PC-3 (cell line): Measurements from ENCODE around the gene IDH3A. TPM values are rescaled to one million over a fixed set of nuclear protein-coding genes. Genes with fewer than 3 reads are reported as not detected.

Experiments used
- ATAC-seq: fragments of 200-7000 bp; cut with Tn5 transposase; 2 replicates; pipeline ENCODE4 v1.9.1; 2020; ENCODE audit warnings: mild to moderate bottlenecking, moderate library complexity
- BruUV-seq: library from RNA; stranded (reverse); fragments of 400-500 nt; replicated peaks from 2 replicates; lab custom pipeline; 2021; lab: Mats Ljungman, UMichigan
- CTCF ChIA-PET: fragments of 300-600 bp; sonication (Branson Sonifier 250); formaldehyde crosslinking; loops from one replicate; lab custom pipeline; 2022; ENCODE audit warnings: antibody characterized with exemption; lab: Charles Lee
- POLR2A ChIA-PET: fragments of 300-600 bp; sonication (Branson Sonifier 250); formaldehyde crosslinking; loops from one replicate; lab custom pipeline; 2022; ENCODE audit warnings: antibody characterized with exemption; ENCODE audit not compliant: unreplicated experiment; lab: Charles Lee
- DNase-seq: peaks from one replicate; pipeline ENCODE4 v3.0.0-alpha.2; 2015
- H2AFZ ChIP-seq: fragments of 300-600 bp; sonication (generic); 2 replicates; pipeline ENCODE4 v1.6.0; 2016; ENCODE audit warnings: antibody characterized with exemption, low read length
- H3F3A ChIP-seq: fragments of 300-600 bp; sonication (generic); one replicate; pipeline ENCODE4 v1.6.0; 2017; ENCODE audit warnings: antibody characterized with exemption, low read length, control low read depth, mild to moderate bottlenecking; ENCODE audit not compliant: unreplicated experiment
- H3K27ac ChIP-seq: fragments of 300-600 bp; sonication (generic); 2 replicates; pipeline ENCODE4 v1.5.1; 2016; ENCODE audit warnings: mild to moderate bottlenecking, low read length
- H3K27me3 ChIP-seq: fragments of 300-600 bp; sonication (generic); 2 replicates; pipeline ENCODE4 v1.6.1; 2016; ENCODE audit warnings: low read length, mixed read lengths
- H3K36me3 ChIP-seq: fragments of 300-600 bp; sonication (generic); 2 replicates; pipeline ENCODE4 v1.6.1; 2016; ENCODE audit warnings: low read depth, mixed run types, low read length, mixed read lengths
- H3K4me1 ChIP-seq: fragments of 300-600 bp; sonication (generic); 2 replicates; pipeline ENCODE4 v1.5.1; 2016; ENCODE audit warnings: low read length; ENCODE audit not compliant: insufficient read depth
- H3K4me2 ChIP-seq: fragments of 300-600 bp; sonication (generic); 2 replicates; pipeline ENCODE4 v1.6.0; 2016; ENCODE audit warnings: low read length
- H3K4me3 ChIP-seq: fragments of 300-600 bp; sonication (generic); 2 replicates; pipeline ENCODE4 v1.5.1; 2016; ENCODE audit warnings: mild to moderate bottlenecking, low read length, mixed read lengths
- H3K79me2 ChIP-seq: fragments of 300-600 bp; sonication (generic); 2 replicates; pipeline ENCODE4 v1.6.1; 2017; ENCODE audit warnings: low read length, mixed read lengths
- H3K9ac ChIP-seq: fragments of 300-600 bp; sonication (generic); 2 replicates; pipeline ENCODE4 v1.6.0; 2016; ENCODE audit warnings: mild to moderate bottlenecking, low read length
- H3K9me2 ChIP-seq: fragments of 300-600 bp; sonication (generic); replicated peaks from 2 replicates; pipeline ENCODE4 v1.6.1; 2016; ENCODE audit warnings: mixed run types, low read length, mixed read lengths
- H3K9me3 ChIP-seq: fragments of 300-600 bp; sonication (generic); 2 replicates; pipeline ENCODE4 v1.6.1; 2016; ENCODE audit warnings: low read length, mixed read lengths
- H4K20me1 ChIP-seq: fragments of 300-600 bp; sonication (generic); 2 replicates; pipeline ENCODE4 v1.6.1; 2016; ENCODE audit warnings: low read length, mixed read lengths
- CTCF ChIP-seq: fragments of 300-600 bp; sonication (generic); conservative IDR thresholded peaks from 2 replicates; pipeline ENCODE4 v1.5.1; 2017; ENCODE audit warnings: antibody characterized with exemption, low read depth, mild to moderate bottlenecking, low read length
- EZH2 ChIP-seq: fragments of 300-600 bp; sonication (generic); IDR thresholded peaks from one replicate; pipeline ENCODE4 v1.6.1; 2017; ENCODE audit warnings: antibody characterized with exemption, mild to moderate bottlenecking, low read length; ENCODE audit not compliant: unreplicated experiment
- EZH2phosphoT487 ChIP-seq: fragments of 300-600 bp; sonication (generic); IDR thresholded peaks from 2 replicates; pipeline ENCODE4 v1.6.1; 2018; ENCODE audit warnings: mild to moderate bottlenecking, antibody characterized with exemption, low read length, borderline replicate concordance
- intact Hi-C: fragments of 100-400 bp; cut with micrococcal nuclease; formaldehyde crosslinking; loops from 2 replicates; pipeline ENCODE4 v1.9.0; 2023
- total RNA-seq: library from RNA; depleted of rRNA; stranded (reverse); fragments of >200 nt; gene quantifications from 2 replicates; pipeline ENCODE4 v1.2.3, GENCODE V29; 2014

IDH3A gene
- total RNA-seq, 1 experiment from 2014 or later: 78.8 TPM

DNA sequence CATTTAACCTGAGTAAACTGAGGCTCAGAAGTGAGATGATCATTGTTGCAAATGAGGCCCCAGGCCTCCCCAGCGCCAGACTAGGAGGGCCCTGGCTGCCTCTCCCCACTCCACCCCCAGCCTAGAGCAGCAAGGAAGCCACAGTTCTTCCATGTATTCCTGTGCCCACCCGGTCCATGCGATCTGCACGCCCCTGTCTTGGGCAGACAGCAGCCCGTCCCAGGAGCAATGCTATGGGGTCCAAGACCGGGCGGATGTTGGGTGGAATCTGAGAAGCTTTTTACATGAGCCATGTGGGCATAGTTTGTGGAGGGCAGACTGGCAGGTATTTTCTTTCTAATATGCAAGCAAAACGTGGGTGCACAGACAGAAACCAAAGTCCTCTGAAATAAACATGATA, 41.7 kb upstream of the IDH3A start:
- intact Hi-C loops: no loop called here
- ATAC-seq (no peak), DNase-seq (no peak)
- Histone ChIP-seq H2AFZ (no peak overlapping the region), H3K27ac (no peak overlapping the region), H3F3A (no peaks in the 10 kb centered on the region), H3K4me1 (no peaks in the 10 kb centered on the region), H3K9me2 (no peaks in the 10 kb centered on the region), H3K4me3 (no peak overlapping the region), H3K4me2 (no peak overlapping the region), H3K9me3 (no peaks in the 10 kb centered on the region), H3K27me3 (no peaks in the 10 kb centered on the region), H4K20me1 (no peaks in the 10 kb centered on the region), H3K36me3 (no peaks in the 10 kb centered on the region), H3K79me2 (no peaks in the 10 kb centered on the region), H3K9ac (no peak overlapping the region)
- TF ChIP-seq EZH2: no peak
- no peak for TF ChIP-seq CTCF
- no peak for TF ChIP-seq EZH2phosphoT487
- POLR2A ChIA-PET: no interaction called here
- CTCF ChIA-PET: interaction anchor here (1.2 kb wide), 1 partner anchor 103 kb away, joined by 6 read pairs; no protein-coding TSS in a partner anchor
- no TSS peak for BruUV-seq

- TF ChIP-seq CTCF: peak; percentile 94
- no peak for TF ChIP-seq EZH2
- H3K36me3 ChIP-seq: no peaks in the 10 kb centered on the region
- ChIA-PET CTCF (interaction anchor here (0.6 to 1.2 kb wide), 10 partner anchors 31 to 193 kb away, joined by 3 to 11 read pairs (median 4); no protein-coding TSS in a partner anchor), POLR2A (interaction anchor here (0.6 kb wide), 1 partner anchor 94 kb away, joined by 3 read pairs; no protein-coding TSS in a partner anchor)
- intact Hi-C loops: loop anchor here (1.0 kb wide), 3 partner anchors 108 to 149 kb away; no protein-coding TSS in a partner anchor
- no peaks in the 10 kb centered on the region for H3K9me2 ChIP-seq
- no peaks in the 10 kb centered on the region for H3K9me3 ChIP-seq
- no peak overlapping the region for H3K27ac ChIP-seq
- no peaks in the 10 kb centered on the region for H3K79me2 ChIP-seq
- no peak overlapping the region for H3K9ac ChIP-seq
- H2AFZ ChIP-seq: no peak overlapping the region
- no TSS peak for BruUV-seq
- H3K27me3 ChIP-seq: no peaks in the 10 kb centered on the region
- DNase-seq: peak; percentile 87
- no peak overlapping the region for H3K4me2 ChIP-seq
- H4K20me1 ChIP-seq: no peaks in the 10 kb centered on the region
- no peaks in the 10 kb centered on the region for H3F3A ChIP-seq
- peak; percentile 94 for ATAC-seq
- H3K4me3 ChIP-seq: no peak overlapping the region
- no peaks in the 10 kb centered on the region for H3K4me1 ChIP-seq
Measured at GRCh38 chr15:78108300-78109084, 40.7 kb upstream of the IDH3A start.

- H3K36me3 ChIP-seq: no peaks in the 10 kb centered on the region
- H3K4me2 ChIP-seq: no peak overlapping the region
- TF ChIP-seq CTCF (no peak), EZH2 (no peak), EZH2phosphoT487 (no peak)
- H3K79me2 ChIP-seq: no peaks in the 10 kb centered on the region
- CTCF ChIA-PET: no interaction called here
- POLR2A ChIA-PET: no interaction called here
- DNase-seq (no peak), ATAC-seq (no peak)
- intact Hi-C loops: no loop called here
- H3K4me1 ChIP-seq: no peaks in the 10 kb centered on the region
- no peaks in the 10 kb centered on the region for H3K9me2 ChIP-seq
- no peaks in the 10 kb centered on the region for H3F3A ChIP-seq
- no peaks in the 10 kb centered on the region for H3K9me3 ChIP-seq
- no peaks in the 10 kb centered on the region for H3K27me3 ChIP-seq
- no TSS peak for BruUV-seq
- no peak overlapping the region for H3K9ac ChIP-seq
- H3K4me3 ChIP-seq: no peak overlapping the region
- no peak overlapping the region for H2AFZ ChIP-seq
- no peak overlapping the region for H3K27ac ChIP-seq
- no peaks in the 10 kb centered on the region for H4K20me1 ChIP-seq
Measured at GRCh38 chr15:78109156-78109555, 40.0 kb upstream of the IDH3A start.
